NCI-H128 (cell line): Measurements from ENCODE around the gene NOXA1.

Source experiments
- DNase-seq: peaks from one replicate; lab custom pipeline; 2025; ENCODE audit not compliant: unreplicated experiment; lab: John Stamatoyannopoulos, UW

NOXA1 gene

GRCh38 chr9:137482094-137482781, 59.0 kb downstream of the NOXA1 start:
- no peak for DNase-seq
